NCI-H2171 treated with DMSO at 0.1 percent for 48 hours (cell line): ENCODE data around the gene MACC1.

Source experiments
- DNase-seq: peaks from one replicate; lab custom pipeline; 2025; lab: John Stamatoyannopoulos, UW

MACC1 gene

GRCh38 chr7:20217193-20217948 lies at the start of gene MACC1:
TSS of gene MACC1 (minus strand) at chr7:20217384. CDS start at chr7:20161862, 55,522 bp downstream.
- no peak for DNase-seq

GRCh38 chr7:20264623-20265022 lies 47.4 kb upstream of the MACC1 start:
- DNase-seq: no peak

- DNase-seq: no peak
These were observed 43.0 kb upstream of the MACC1 start for GRCh38 chr7:20260223-20260622.

GRCh38 chr7:20257212-20257611 lies 40.0 kb upstream of the MACC1 start:
- DNase-seq: no peak

- DNase-seq: no peak
These were observed 32.7 kb upstream of the MACC1 start for GRCh38 chr7:20249920-20250319.

GRCh38 chr7:20249376-20249775 lies 32.2 kb upstream of the MACC1 start:
- DNase-seq: no peak

GRCh38 chr7:20246236-20246635 lies 29.1 kb upstream of the MACC1 start:
- DNase-seq: no peak

GRCh38 chr7:20244334-20245120 lies 27.3 kb upstream of the MACC1 start:
- no peak for DNase-seq

- DNase-seq: no peak
These were observed 24.7 kb upstream of the MACC1 start for GRCh38 chr7:20241911-20242261.

GRCh38 chr7:20241194-20241910 lies 24.2 kb upstream of the MACC1 start:
- DNase-seq: no peak

- DNase-seq: no peak
These were observed 23.1 kb upstream of the MACC1 start for GRCh38 chr7:20240080-20240926.

GRCh38 chr7:20238754-20239324 lies 21.7 kb upstream of the MACC1 start:
- no peak for DNase-seq

GRCh38 chr7:20238194-20238753 lies 21.1 kb upstream of the MACC1 start:
- DNase-seq: no peak

- DNase-seq: no peak
These were observed 20.4 kb upstream of the MACC1 start for GRCh38 chr7:20237464-20238193.

GRCh38 chr7:20236790-20237189 lies 19.6 kb upstream of the MACC1 start:
- no peak for DNase-seq

- no peak for DNase-seq
These were observed 18.9 kb upstream of the MACC1 start for GRCh38 chr7:20236043-20236442.

- DNase-seq: no peak
These were observed 18.1 kb upstream of the MACC1 start for GRCh38 chr7:20235288-20235687.

- no peak for DNase-seq
These were observed 16.2 kb upstream of the MACC1 start for GRCh38 chr7:20233362-20233761.

- no peak for DNase-seq
These were observed 15.7 kb upstream of the MACC1 start for GRCh38 chr7:20232848-20233247.
